SJSA1 (cell line): ENCODE measurements around the gene PREPL. TPM values are rescaled to one million over a fixed set of nuclear protein-coding genes. Genes with fewer than 3 reads are reported as not detected.

Experiments
- DNase-seq, 2 experiments: peaks; one replicate each; pipeline ENCODE4 v3.0.0-alpha.2; 2015 to 2020; ENCODE audit warnings: low spot score in 2 of 2, low read depth in 1 of 2
- H3K27ac ChIP-seq: fragments of 250-450 bp; sonication (Bioruptor Pico); 2 replicates; pipeline ENCODE4 v1.5.1; 2020; ENCODE audit warnings: mild to moderate bottlenecking, moderate library complexity
- H3K27me3 ChIP-seq: fragments of 250-450 bp; sonication (Bioruptor Pico); replicated peaks from 2 replicates; pipeline ENCODE4 v1.5.1; 2020; ENCODE audit warnings: mild to moderate bottlenecking, moderate library complexity
- H3K36me3 ChIP-seq: fragments of 250-450 bp; sonication (Bioruptor Pico); 2 replicates; pipeline ENCODE4 v1.5.1; 2020; ENCODE audit warnings: mild to moderate bottlenecking
- H3K4me1 ChIP-seq: fragments of 250-450 bp; sonication (Bioruptor Pico); replicated peaks from 2 replicates; pipeline ENCODE4 v1.6.1; 2021; ENCODE audit warnings: mild to moderate bottlenecking
- H3K4me3 ChIP-seq: fragments of 250-450 bp; sonication (Bioruptor Pico); 2 replicates; pipeline ENCODE4 v1.5.1; 2020; ENCODE audit warnings: mild to moderate bottlenecking
- H3K9me3 ChIP-seq: fragments of 250-450 bp; sonication (Bioruptor Pico); replicated peaks from 2 replicates; pipeline ENCODE4 v1.5.1; 2020; ENCODE audit warnings: mild to moderate bottlenecking
- total RNA-seq: library from RNA; depleted of rRNA; stranded (reverse); fragments of >200 nt; shearing (Covaris generic); gene quantifications from 2 replicates; pipeline ENCODE4 v1.2.3, GENCODE V29; 2014

Gene PREPL
- total RNA-seq, 1 experiment from 2014 or later, result 39.0 TPM

- no peaks in the 10 kb centered on the region for H3K9me3 ChIP-seq
- no peaks in the 10 kb centered on the region for H3K36me3 ChIP-seq
- no peak overlapping the region for H3K27ac ChIP-seq
- H3K4me3 ChIP-seq, result no peak overlapping the region
- H3K4me1 ChIP-seq, result no peaks in the 10 kb centered on the region
- H3K27me3 ChIP-seq, result no peaks in the 10 kb centered on the region
- DNase-seq, result no peak
Observed at GRCh38 chr2:44297431-44297830, 63.9 kb downstream of the PREPL start.

GRCh38 chr2:44296653-44297052 is 64.6 kb downstream of the PREPL start:
- Histone ChIP-seq H3K4me3 (no peak overlapping the region), H3K27ac (no peak overlapping the region), H3K9me3 (no peaks in the 10 kb centered on the region), H3K4me1 (peaks cover 6% of the 10 kb centered on the region), H3K36me3 (no peaks in the 10 kb centered on the region), H3K27me3 (no peaks in the 10 kb centered on the region)
- no peak for DNase-seq

- Histone ChIP-seq H3K27ac (no peak overlapping the region), H3K27me3 (no peaks in the 10 kb centered on the region), H3K4me3 (no peak overlapping the region), H3K4me1 (peaks cover 14% of the 10 kb centered on the region), H3K9me3 (no peaks in the 10 kb centered on the region), H3K36me3 (no peaks in the 10 kb centered on the region)
- DNase-seq, result no peak
Observed at GRCh38 chr2:44295633-44296359, 65.5 kb downstream of the PREPL start.

GRCh38 chr2:44295113-44295512 is 66.2 kb downstream of the PREPL start:
- no peaks in the 10 kb centered on the region for H3K36me3 ChIP-seq
- DNase-seq, result no peak

GRCh38 chr2:44291281-44292248 is 69.7 kb downstream of the PREPL start:
- Histone ChIP-seq H3K27ac (no peak overlapping the region), H3K9me3 (no peaks in the 10 kb centered on the region)

More at GRCh38 chr2:44295113-44295512, 66.2 kb downstream of the PREPL start:
- H3K27me3 ChIP-seq, result no peaks in the 10 kb centered on the region
- H3K4me3 ChIP-seq, result no peak overlapping the region
- no peaks in the 10 kb centered on the region for H3K9me3 ChIP-seq
- peaks cover 19% of the 10 kb centered on the region for H3K4me1 ChIP-seq
- H3K27ac ChIP-seq, result no peak overlapping the region

GRCh38 chr2:44290261-44290660 is 71.0 kb downstream of the PREPL start:
- Histone ChIP-seq H3K27ac (no peak overlapping the region), H3K4me3 (no peak overlapping the region), H3K36me3 (no peaks in the 10 kb centered on the region), H3K27me3 (no peaks in the 10 kb centered on the region), H3K9me3 (no peaks in the 10 kb centered on the region), H3K4me1 (peaks cover 20% of the 10 kb centered on the region)
- peak in 1 of 2 experiments; percentile 24 for DNase-seq

More at GRCh38 chr2:44291281-44292248, 69.7 kb downstream of the PREPL start:
- Histone ChIP-seq H3K36me3 (no peaks in the 10 kb centered on the region), H3K4me3 (no peak overlapping the region), H3K27me3 (no peaks in the 10 kb centered on the region), H3K4me1 (peaks cover 20% of the 10 kb centered on the region)
- peak; percentile 65 to 71 for DNase-seq

- Histone ChIP-seq H3K27me3 (no peaks in the 10 kb centered on the region), H3K4me1 (peaks cover 18% of the 10 kb centered on the region), H3K4me3 (no peak overlapping the region), H3K9me3 (no peaks in the 10 kb centered on the region), H3K27ac (no peak overlapping the region), H3K36me3 (no peaks in the 10 kb centered on the region)
- no peak for DNase-seq
Observed at GRCh38 chr2:44286884-44287638, 74.2 kb downstream of the PREPL start.

GRCh38 chr2:44286119-44286883 is 75.0 kb downstream of the PREPL start:
- H3K4me1 ChIP-seq, result peaks cover 12% of the 10 kb centered on the region
- no peaks in the 10 kb centered on the region for H3K9me3 ChIP-seq
- no peak overlapping the region for H3K27ac ChIP-seq
- no peak for DNase-seq
- no peaks in the 10 kb centered on the region for H3K27me3 ChIP-seq
- no peak overlapping the region for H3K4me3 ChIP-seq
- H3K36me3 ChIP-seq, result no peaks in the 10 kb centered on the region

- no peak for DNase-seq
- Histone ChIP-seq H3K4me3 (no peak overlapping the region), H3K27me3 (no peaks in the 10 kb centered on the region), H3K4me1 (peaks cover 2% of the 10 kb centered on the region), H3K27ac (no peak overlapping the region), H3K9me3 (no peaks in the 10 kb centered on the region), H3K36me3 (no peaks in the 10 kb centered on the region)
Observed at GRCh38 chr2:44285174-44285573, 76.1 kb downstream of the PREPL start.

GRCh38 chr2:44283116-44283666 is 78.1 kb downstream of the PREPL start:
- H3K36me3 ChIP-seq, result no peaks in the 10 kb centered on the region

GRCh38 chr2:44280869-44281268 is 80.4 kb downstream of the PREPL start:
- DNase-seq, result no peak
- H3K27ac ChIP-seq, result no peak overlapping the region
- no peak overlapping the region for H3K4me3 ChIP-seq
- H3K9me3 ChIP-seq, result no peaks in the 10 kb centered on the region
- no peaks in the 10 kb centered on the region for H3K27me3 ChIP-seq
- no peaks in the 10 kb centered on the region for H3K36me3 ChIP-seq
- H3K4me1 ChIP-seq, result peaks cover 10% of the 10 kb centered on the region

More at GRCh38 chr2:44283116-44283666, 78.1 kb downstream of the PREPL start:
- Histone ChIP-seq H3K4me3 (no peak overlapping the region), H3K27me3 (no peaks in the 10 kb centered on the region), H3K4me1 (no peaks in the 10 kb centered on the region), H3K9me3 (no peaks in the 10 kb centered on the region), H3K27ac (no peak overlapping the region)
- no peak for DNase-seq

GRCh38 chr2:44277541-44277940 is 83.8 kb downstream of the PREPL start:
- H3K27ac ChIP-seq, result no peak overlapping the region
- no peak for DNase-seq

GRCh38 chr2:44275927-44276303 is 85.4 kb downstream of the PREPL start:
- Histone ChIP-seq H3K9me3 (no peaks in the 10 kb centered on the region), H3K27me3 (no peaks in the 10 kb centered on the region), H3K27ac (peak overlapping the region; percentile 22), H3K36me3 (no peaks in the 10 kb centered on the region), H3K4me1 (peaks cover 17% of the 10 kb centered on the region), H3K4me3 (no peak overlapping the region)
- DNase-seq, result peak; percentile 47 to 65

More at GRCh38 chr2:44277541-44277940, 83.8 kb downstream of the PREPL start:
- H3K27me3 ChIP-seq, result no peaks in the 10 kb centered on the region
- H3K4me3 ChIP-seq, result no peak overlapping the region
- H3K36me3 ChIP-seq, result no peaks in the 10 kb centered on the region
- peaks cover 17% of the 10 kb centered on the region for H3K4me1 ChIP-seq
- no peaks in the 10 kb centered on the region for H3K9me3 ChIP-seq
